Small intestine (tissue), 16 donors: ENCODE measurements around the gene ARL6. TPM values are rescaled to one million over a fixed set of nuclear protein-coding genes. Genes with fewer than 3 reads are reported as not detected.

Experiments used
- DNase-seq, 2 donors: peaks; one replicate each; pipeline versions ENCODE4 v3.0.0 to v3.0.0-alpha.2; 2013
- FAIRE-seq: peaks from 2 replicates; lab custom pipeline; 2012; peaks lifted over from hg19 to GRCh38; lab: Jason Lieb, UNC
- H3K27ac ChIP-seq, 3 donors: one replicate each; pipeline ENCODE4 v1.5.1; 2013; ENCODE audit warnings: low read length in 2 of 3, mild to moderate bottlenecking in 2 of 3, control low read depth in 1 of 3, inconsistent platforms in 1 of 3, low read depth in 1 of 3, moderate library complexity in 1 of 3
- H3K27me3 ChIP-seq, 3 donors: one replicate each; pipeline ENCODE4 v1.6.1; 2013; ENCODE audit warnings: low read length in 3 of 3, inconsistent platforms in 1 of 3; ENCODE audit not compliant: control insufficient read depth in 3 of 3, insufficient read depth in 3 of 3
- H3K36me3 ChIP-seq, 3 donors: one replicate each; pipeline ENCODE4 v1.6.1; 2013; ENCODE audit warnings: low read length in 3 of 3, inconsistent platforms in 1 of 3, low read depth in 1 of 3, mild to moderate bottlenecking in 1 of 3, moderate library complexity in 1 of 3; ENCODE audit not compliant: control insufficient read depth in 3 of 3, insufficient read depth in 2 of 3
- H3K4me1 ChIP-seq, 3 donors: one replicate each; pipeline ENCODE4 v1.6.1; 2013; ENCODE audit warnings: low read length in 2 of 3, inconsistent platforms in 1 of 3, low read depth in 1 of 3, mild to moderate bottlenecking in 1 of 3, moderate library complexity in 1 of 3; ENCODE audit not compliant: control insufficient read depth in 3 of 3, insufficient read depth in 2 of 3
- H3K4me3 ChIP-seq, 3 donors: one replicate each; pipeline ENCODE4 v1.5.1; 2013; ENCODE audit warnings: low read length in 3 of 3, control low read depth in 1 of 3, inconsistent platforms in 1 of 3, low read depth in 1 of 3, mild to moderate bottlenecking in 1 of 3, moderate library complexity in 1 of 3
- H3K9me3 ChIP-seq, 2 donors: one replicate each; pipeline ENCODE4 v1.6.1; 2013; ENCODE audit warnings: low read depth in 1 of 2, low read length in 1 of 2; ENCODE audit not compliant: control insufficient read depth in 2 of 2, insufficient read depth in 1 of 2
- WGBS, 3 donors: extraction: QIAGEN DNeasy Blood & Tissue Kit; methylation state at CpG; one replicate each; pipeline ENCODE4 v1.1.7; 2013; 5-methylcytosine and 5-hydroxymethylcytosine counted together
- long read RNA-seq, 10 donors: transcript quantifications; one replicate each; lab custom pipeline, GENCODE V29; 2026
- polyA plus RNA-seq, 4 donors: library from polyadenylated mRNA; stranded (reverse) in 3 of 4; unstranded in 1 of 4; fragments of 200-250 nt in 3 of 4; fragments of 120-200 nt in 1 of 4; gene quantifications; one replicate each; pipeline versions ENCODE4 v1.2.1 to v1.2.3, GENCODE V29; 2013
- donor health status: healthy with polysubstance abuse.
- donor health status: control.
- donor health status: control.
- donor health status: Bipolar disorder and iron deficiency.
- donor health status: healthy.

Gene ARL6
- polyA plus RNA-seq: 1 to 10 TPM in 3 of 4 donors, under 1 TPM in 1; 0.67 to 4.1 (median 1.9) TPM
- long read RNA-seq, donor 1: 0 reads
- long read RNA-seq, donor 2: 0 reads
- long read RNA-seq, donor 3: 0 reads
- long read RNA-seq, donor 4, full-length matches to known transcripts: 1 of 1 reads
- long read RNA-seq, donor 4, partial matches to known transcripts: 0 of 1 reads
- long read RNA-seq, donor 4, other reads (novel, unspliced or antisense): 0 of 1 reads
- long read RNA-seq, donor 5: 0 reads
- long read RNA-seq, donor 6, full-length matches to known transcripts: 1 of 1 reads
- long read RNA-seq, donor 6, partial matches to known transcripts: 0 of 1 reads
- long read RNA-seq, donor 6, other reads (novel, unspliced or antisense): 0 of 1 reads
- long read RNA-seq, donor 7: 0 reads
- long read RNA-seq, donor 8: 0 reads
- long read RNA-seq, donor 9: 0 reads
- long read RNA-seq, donor 10, full-length matches to known transcripts: 3 of 3 reads
- long read RNA-seq, donor 10, partial matches to known transcripts: 0 of 3 reads
- long read RNA-seq, donor 10, other reads (novel, unspliced or antisense): 0 of 3 reads

- Histone ChIP-seq H3K4me1 (peaks cover 2 to 6% (median 5%) of the 10 kb centered on the region in 3 donors), H3K27ac (peak within 1 kb of the TSS in 2 of 3 donors; percentile 73 to 88), H3K4me3 (peak within 1 kb of the TSS; percentile 67 to 95 (median 81)), H3K36me3 (no peaks in the 10 kb centered on the region), H3K27me3 (no peaks in the 10 kb centered on the region), H3K9me3 (no peaks in the 10 kb centered on the region)
- DNase-seq (peak; percentile 90 to 94), FAIRE-seq (no peak)
- 0% methylated on average over 46 of the region's 46 CpGs for WGBS, 3 donors
Measured at GRCh38 chr3:97764407-97765238, at the start of gene ARL6. Gene ARL6 (plus strand): TSS chr3:97764758. CDS start chr3:97768108, 3,350 bp downstream.

GRCh38 chr3:97719156-97719821, 45.3 kb upstream of the ARL6 start:
- no peaks in the 10 kb centered on the region for H3K36me3 ChIP-seq
- FAIRE-seq: peak; percentile 51
- H3K9me3 ChIP-seq: no peaks in the 10 kb centered on the region
- no peaks in the 10 kb centered on the region for H3K27me3 ChIP-seq
- H3K27ac ChIP-seq: no peak overlapping the region
- H3K4me1 ChIP-seq: peaks cover 0 to 3% (median 0%) of the 10 kb centered on the region in 3 donors
- WGBS, 3 donors: 3 to 4% (median 3%) methylated on average over 7 of the region's 7 CpGs
- peak; percentile 66 to 83 for DNase-seq
- H3K4me3 ChIP-seq: no peak overlapping the region

- no peak for FAIRE-seq
- DNase-seq: no peak
- no peaks in the 10 kb centered on the region for H3K27me3 ChIP-seq
- WGBS, 3 donors: 41 to 49% (median 48%) methylated on average over 2 of the region's 2 CpGs
- peaks cover 0 to 3% (median 0%) of the 10 kb centered on the region in 3 donors for H3K4me1 ChIP-seq
- no peaks in the 10 kb centered on the region for H3K36me3 ChIP-seq
- H3K27ac ChIP-seq: no peak overlapping the region
- H3K4me3 ChIP-seq: no peak overlapping the region
- H3K9me3 ChIP-seq: no peaks in the 10 kb centered on the region
Measured at GRCh38 chr3:97720417-97720816, 44.1 kb upstream of the ARL6 start.

- Histone ChIP-seq H3K36me3 (no peaks in the 10 kb centered on the region), H3K27ac (no peak overlapping the region), H3K27me3 (no peaks in the 10 kb centered on the region), H3K4me3 (no peak overlapping the region), H3K9me3 (no peaks in the 10 kb centered on the region), H3K4me1 (peaks cover 0 to 3% (median 0%) of the 10 kb centered on the region in 3 donors)
- WGBS, 3 donors: 25 to 60% (median 27%) methylated on average over 2 of the region's 2 CpGs
- DNase-seq: peak; percentile 5 to 35
- FAIRE-seq: no peak
Measured at GRCh38 chr3:97721446-97721845, 43.1 kb upstream of the ARL6 start.

- 38 to 44% (median 42%) methylated on average over 3 of the region's 3 CpGs for WGBS, 3 donors
- DNase-seq (no peak), FAIRE-seq (no peak)
- Histone ChIP-seq H3K27ac (no peak overlapping the region), H3K36me3 (no peaks in the 10 kb centered on the region), H3K4me3 (no peak overlapping the region), H3K4me1 (no peaks in the 10 kb centered on the region), H3K9me3 (no peaks in the 10 kb centered on the region), H3K27me3 (no peaks in the 10 kb centered on the region)
Measured at GRCh38 chr3:97736928-97737327, 27.6 kb upstream of the ARL6 start.

- Histone ChIP-seq H3K4me1 (no peaks in the 10 kb centered on the region), H3K27me3 (no peaks in the 10 kb centered on the region), H3K27ac (no peak overlapping the region), H3K4me3 (no peak overlapping the region), H3K36me3 (no peaks in the 10 kb centered on the region), H3K9me3 (no peaks in the 10 kb centered on the region)
- WGBS, 3 donors: 25 to 48% (median 35%) methylated on average over 1 of the region's 1 CpG
- no peak for FAIRE-seq
- DNase-seq: no peak
Measured at GRCh38 chr3:97738761-97739160, 25.8 kb upstream of the ARL6 start.

- no peak overlapping the region for H3K27ac ChIP-seq
- H3K4me3 ChIP-seq: no peak overlapping the region
- H3K4me1 ChIP-seq: no peaks in the 10 kb centered on the region
- H3K9me3 ChIP-seq: no peaks in the 10 kb centered on the region
- 72 to 82% (median 75%) methylated on average over 3 of the region's 3 CpGs for WGBS, 3 donors
- no peaks in the 10 kb centered on the region for H3K36me3 ChIP-seq
- H3K27me3 ChIP-seq: no peaks in the 10 kb centered on the region
- no peak for FAIRE-seq
- DNase-seq: no peak
Measured at GRCh38 chr3:97742036-97742435, 22.5 kb upstream of the ARL6 start.

- Histone ChIP-seq H3K27ac (no peak overlapping the region), H3K9me3 (no peaks in the 10 kb centered on the region), H3K4me3 (no peak overlapping the region), H3K27me3 (no peaks in the 10 kb centered on the region), H3K36me3 (no peaks in the 10 kb centered on the region), H3K4me1 (no peaks in the 10 kb centered on the region)
- WGBS, 3 donors: 19 to 46% (median 27%) methylated on average over 3 of the region's 3 CpGs
- FAIRE-seq (no peak), DNase-seq (peak in 1 of 2 donors; percentile 3)
Measured at GRCh38 chr3:97744289-97744688, 20.3 kb upstream of the ARL6 start.
